Parietal lobe (tissue), 2 donors: ENCODE measurements around the gene PHAX. TPM values are rescaled to one million over a fixed set of nuclear protein-coding genes. Genes with fewer than 3 reads are reported as not detected.

Experiments
- small RNA-seq: library from RNA; depleted of rRNA; stranded (forward); fragments of <200 nt; gene quantifications from one replicate; pipeline ENCODE3, GENCODE V24; 2014; ENCODE audit warnings: low replicate concordance
- total RNA-seq: library from RNA; depleted of rRNA; stranded (reverse); fragments of >200 nt; gene quantifications from one replicate; pipeline ENCODE4 v1.2.3, GENCODE V29; 2014

The PHAX gene, protein sequence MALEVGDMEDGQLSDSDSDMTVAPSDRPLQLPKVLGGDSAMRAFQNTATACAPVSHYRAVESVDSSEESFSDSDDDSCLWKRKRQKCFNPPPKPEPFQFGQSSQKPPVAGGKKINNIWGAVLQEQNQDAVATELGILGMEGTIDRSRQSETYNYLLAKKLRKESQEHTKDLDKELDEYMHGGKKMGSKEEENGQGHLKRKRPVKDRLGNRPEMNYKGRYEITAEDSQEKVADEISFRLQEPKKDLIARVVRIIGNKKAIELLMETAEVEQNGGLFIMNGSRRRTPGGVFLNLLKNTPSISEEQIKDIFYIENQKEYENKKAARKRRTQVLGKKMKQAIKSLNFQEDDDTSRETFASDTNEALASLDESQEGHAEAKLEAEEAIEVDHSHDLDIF
- total RNA-seq, result 70.4 TPM

GRCh38 chr5:126600631-126601511 is at the start of gene PHAX:
Gene PHAX, plus strand, starts transcription at chr5:126600947. Its CDS starts 16 bp downstream, at chr5:126600963.

GRCh38 chr5:126594748-126595485 is 5.8 kb upstream of the PHAX start, which contains the start of gene ALDH7A1:
Gene ALDH7A1, minus strand, starts transcription at chr5:126595219. Its CDS starts 21 bp downstream, at chr5:126595198.

Small RNA genes lying within 50 kb of the gene (small RNA-seq; reads per million reads assigned to genes)
- gene BOLA3P3 (not detected), gene RNU6-290P (not detected)

Other genes with a start within 250 kb of the PHAX start
- gene GRAMD2B, start 177.5 kb upstream of the PHAX start, total RNA-seq, result 5.3 TPM
- gene ALDH7A1, start 5.7 kb upstream of the PHAX start, total RNA-seq, result 64.2 TPM
- gene LMNB1, start 176.2 kb downstream of the PHAX start, total RNA-seq, result 72.3 TPM